H9 (cell line): ENCODE results near the gene HMOX1. TPM values are rescaled to one million over a fixed set of nuclear protein-coding genes. Genes with fewer than 3 reads are reported as not detected.

Source experiments
- DNase-seq: peaks from one replicate; pipeline ENCODE4 v3.0.0-alpha.2; 2017
- H2AFZ ChIP-seq: one replicate; pipeline ENCODE4 v1.6.1; 2013; ENCODE audit warnings: mild to moderate bottlenecking, low read length, control low read depth, moderate library complexity
- H2AK5ac ChIP-seq: 2 replicates; pipeline ENCODE4 v1.6.1; 2013; ENCODE audit warnings: low read length, control low read depth, mixed read lengths; ENCODE audit not compliant: insufficient read length
- H2BK120ac ChIP-seq: one replicate; pipeline ENCODE4 v1.6.1; 2013; ENCODE audit warnings: low read depth, mild to moderate bottlenecking, low read length, control low read depth, inconsistent platforms; ENCODE audit not compliant: poor library complexity, severe bottlenecking
- H2BK12ac ChIP-seq: 2 replicates; pipeline ENCODE4 v1.6.1; 2013; ENCODE audit warnings: low read length, control low read depth, mixed read lengths, low read depth; ENCODE audit not compliant: insufficient read length
- H2BK15ac ChIP-seq: 2 replicates; pipeline ENCODE4 v1.6.1; 2013; ENCODE audit warnings: low read depth, low read length, control low read depth
- H2BK20ac ChIP-seq: one replicate; pipeline ENCODE4 v1.6.1; 2013; ENCODE audit warnings: low read depth, mild to moderate bottlenecking, low read length, control low read depth, inconsistent platforms; ENCODE audit not compliant: poor library complexity, severe bottlenecking
- H2BK5ac ChIP-seq: 2 replicates; pipeline ENCODE4 v1.6.1; 2013; ENCODE audit warnings: low read length, control low read depth, mixed read lengths; ENCODE audit not compliant: insufficient read length
- H3K14ac ChIP-seq: 2 replicates; pipeline ENCODE4 v1.6.1; 2013; ENCODE audit warnings: low read length, control low read depth; ENCODE audit not compliant: insufficient read depth
- H3K18ac ChIP-seq: 2 replicates; pipeline ENCODE4 v1.6.1; 2013; ENCODE audit warnings: low read depth, mild to moderate bottlenecking, mixed read lengths, low read length, control low read depth; ENCODE audit not compliant: insufficient read length
- H3K23ac ChIP-seq: 2 replicates; pipeline ENCODE4 v1.6.1; 2013; ENCODE audit warnings: low read length, control low read depth, mixed read lengths, low read depth; ENCODE audit not compliant: insufficient read length
- H3K23me2 ChIP-seq: 2 replicates; pipeline ENCODE4 v1.6.1; 2013; ENCODE audit warnings: low read depth, mild to moderate bottlenecking, mixed read lengths, low read length, control low read depth; ENCODE audit not compliant: insufficient read length, poor library complexity, severe bottlenecking
- H3K27ac ChIP-seq: 2 replicates; pipeline ENCODE4 v1.5.1; 2013; ENCODE audit warnings: low read length, control low read depth, mixed read lengths, low read depth; ENCODE audit not compliant: insufficient read length
- H3K27me3 ChIP-seq: 2 replicates; pipeline ENCODE4 v1.6.1; 2013; ENCODE audit warnings: low read length, control low read depth, inconsistent platforms; ENCODE audit not compliant: insufficient read depth
- H3K4ac ChIP-seq: 2 replicates; pipeline ENCODE4 v1.6.1; 2013; ENCODE audit warnings: low read depth, mild to moderate bottlenecking, control low read depth, inconsistent platforms, low read length, moderate library complexity
- H3K4me1 ChIP-seq: 2 replicates; pipeline ENCODE4 v1.6.1; 2013; ENCODE audit warnings: low read length, control low read depth, inconsistent platforms; ENCODE audit not compliant: insufficient read depth
- H3K4me2 ChIP-seq: 2 replicates; pipeline ENCODE4 v1.6.1; 2013; ENCODE audit warnings: low read length, control low read depth, mixed read lengths; ENCODE audit not compliant: insufficient read length, insufficient read depth
- H3K56ac ChIP-seq: 2 replicates; pipeline ENCODE4 v1.6.1; 2013; ENCODE audit warnings: low read depth, mild to moderate bottlenecking, mixed read lengths, low read length, control low read depth; ENCODE audit not compliant: insufficient read length
- H3K79me1 ChIP-seq: 2 replicates; pipeline ENCODE4 v1.6.1; 2013; ENCODE audit warnings: low read depth, mild to moderate bottlenecking, moderate library complexity, low read length, control low read depth, inconsistent platforms; ENCODE audit not compliant: insufficient read depth, poor library complexity, severe bottlenecking
- H3K79me2 ChIP-seq: 2 replicates; pipeline ENCODE4 v1.6.1; 2013; ENCODE audit warnings: low read length, control low read depth, inconsistent platforms; ENCODE audit not compliant: insufficient read depth
- H3K9ac ChIP-seq: 2 replicates; pipeline ENCODE4 v1.6.1; 2013; ENCODE audit warnings: low read length, control low read depth, mixed read lengths; ENCODE audit not compliant: insufficient read length; ENCODE audit errors: extremely low read depth
- H3K9me3 ChIP-seq: one replicate; pipeline ENCODE4 v1.6.1; 2013; ENCODE audit warnings: low read depth, low read length, inconsistent platforms; ENCODE audit not compliant: control insufficient read depth
- H3T11ph ChIP-seq: one replicate; pipeline ENCODE4 v1.6.1; 2013; ENCODE audit warnings: mild to moderate bottlenecking, low read length, control low read depth, inconsistent platforms
- H4K20me1 ChIP-seq: one replicate; pipeline ENCODE4 v1.6.1; 2013; ENCODE audit not compliant: control insufficient read depth, insufficient read length, insufficient read depth
- H4K5ac ChIP-seq: 2 replicates; pipeline ENCODE4 v1.6.1; 2013; ENCODE audit warnings: low read depth, mild to moderate bottlenecking, mixed read lengths, low read length, control low read depth; ENCODE audit not compliant: insufficient read length
- H4K8ac ChIP-seq: replicated peaks from 2 replicates; pipeline ENCODE4 v1.6.1; 2013; ENCODE audit warnings: low read length, control low read depth, mixed read lengths, low read depth; ENCODE audit not compliant: insufficient read length
- H4K91ac ChIP-seq: 2 replicates; pipeline ENCODE4 v1.6.1; 2013; ENCODE audit warnings: low read depth, mild to moderate bottlenecking, moderate library complexity, mixed read lengths, low read length, control low read depth; ENCODE audit not compliant: insufficient read length
- H3K27ac Mint-ChIP-seq, 3 experiments: 2 replicates in 2 of 3; 3 replicates in 1 of 3; pipeline ENCODE4 v1.8.0; 2020 to 2021; ENCODE audit warnings: mixed read lengths in 3 of 3, mild to moderate bottlenecking in 1 of 3, moderate library complexity in 1 of 3
- H3K27me3 Mint-ChIP-seq: 2 replicates; pipeline ENCODE4 v1.8.0; 2021; ENCODE audit warnings: low read depth, mild to moderate bottlenecking, moderate library complexity, mixed read lengths
- H3K36me3 Mint-ChIP-seq, 3 experiments: 2 replicates in 2 of 3; 3 replicates in 1 of 3; pipeline ENCODE4 v1.8.0; 2020 to 2021; ENCODE audit warnings: low read depth in 3 of 3, mixed read lengths in 3 of 3; ENCODE audit not compliant: insufficient read depth in 1 of 3
- H3K4me1 Mint-ChIP-seq, 2 experiments: 2 replicates each; pipeline ENCODE4 v1.8.0; 2020; ENCODE audit warnings: mixed read lengths in 2 of 2
- H3K4me3 Mint-ChIP-seq, 2 experiments: 2 replicates in 1 of 2; 3 replicates in 1 of 2; pipeline ENCODE4 v1.8.0; 2020 to 2021; ENCODE audit warnings: mild to moderate bottlenecking in 2 of 2, mixed read lengths in 2 of 2, moderate library complexity in 1 of 2
- H3K9me3 Mint-ChIP-seq, 2 experiments: 2 replicates in 1 of 2; 3 replicates in 1 of 2; pipeline ENCODE4 v1.8.0; 2020; ENCODE audit warnings: mild to moderate bottlenecking in 2 of 2, mixed read lengths in 2 of 2, moderate library complexity in 1 of 2
- WGBS: extraction: QIAGEN DNeasy Blood & Tissue Kit; methylation state at CpG from one replicate; pipeline ENCODE4 v1.1.7; 2013; ENCODE audit warnings: missing lambda C conversion rate, low lambda C conversion rate, mixed read lengths; ENCODE audit not compliant: insufficient read length; ENCODE audit errors: extremely low coverage; 5-methylcytosine and 5-hydroxymethylcytosine counted together
- total RNA-seq: library from RNA; stranded (reverse); gene quantifications from 2 replicates; pipeline ENCODE4 v1.2.1, GENCODE V29; 2021
- TF ChIP-seq, protein P1 (sequence below): fragments of 200-600 bp; sonication (generic); conservative IDR thresholded peaks from 3 replicates; pipeline ENCODE4 v1.8.0; 2021; ENCODE audit warnings: antibody characterized with exemption, mild to moderate bottlenecking

Gene HMOX1
- total RNA-seq, 1 experiment from 2014 or later = 22.7 TPM

DNA sequence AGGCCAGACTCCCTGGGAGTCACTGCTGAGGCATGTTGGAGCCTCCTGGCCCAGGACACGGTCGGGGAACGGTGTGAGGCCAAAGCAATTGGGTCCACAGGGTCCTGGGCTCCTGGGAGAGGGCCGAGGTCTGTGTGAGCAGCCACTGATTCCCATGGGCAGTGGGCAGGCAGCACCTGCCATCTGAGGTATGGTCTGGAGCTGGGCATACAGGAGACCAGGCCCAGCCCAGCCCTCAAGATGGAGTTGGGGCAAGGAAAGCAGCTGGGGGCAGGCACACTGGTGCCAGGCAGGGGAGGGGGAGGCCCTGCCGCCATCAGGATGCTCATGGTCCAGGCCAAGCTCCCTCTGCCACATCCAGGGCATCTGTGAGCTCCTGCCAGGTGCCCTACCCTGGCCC is 32.2 kb upstream of the HMOX1 start:
- Histone ChIP-seq H3K9me3 (no peaks in the 10 kb centered on the region), H2BK12ac (no peak overlapping the region), H2BK120ac (no peak overlapping the region), H3K79me1 (no peaks in the 10 kb centered on the region), H2BK5ac (no peak overlapping the region), H2AK5ac (no peak overlapping the region), H3K27me3 (no peaks in the 10 kb centered on the region), H3K4me1 (no peaks in the 10 kb centered on the region; the same call in 1 of the 2 replicates), H3K23ac (no peak overlapping the region), H2BK20ac (no peak overlapping the region), H3K18ac (no peak overlapping the region), H3K9ac (no peak overlapping the region), H3K23me2 (peaks cover 7% of the 10 kb centered on the region), H2BK15ac (no peak overlapping the region), H4K5ac (no peak overlapping the region), H3K4ac (no peak overlapping the region), H3K14ac (no peak overlapping the region), H3K27ac (no peak overlapping the region), H3K4me2 (no peak overlapping the region), H3T11ph (no peak overlapping the region), H4K8ac (no peak overlapping the region), H3K79me2 (no peaks in the 10 kb centered on the region), H2AFZ (no peak overlapping the region), H4K91ac (no peak overlapping the region), H4K20me1 (no peaks in the 10 kb centered on the region), H3K56ac (no peak overlapping the region)
- Mint-ChIP-seq H3K36me3 (no peaks in the 10 kb centered on the region; a peak in 3 of 7 replicates), H3K27me3 (peaks cover 12% of the 10 kb centered on the region), H3K27ac (no peak overlapping the region; a peak in 1 of 7 replicates), H3K4me3 (no peak overlapping the region; a peak in 1 of 5 replicates), H3K9me3 (no peaks in the 10 kb centered on the region), H3K4me1 (peaks cover 18 to 27% of the 10 kb centered on the region in 2 experiments)
- no peak for DNase-seq
- TF ChIP-seq, protein P1, sequence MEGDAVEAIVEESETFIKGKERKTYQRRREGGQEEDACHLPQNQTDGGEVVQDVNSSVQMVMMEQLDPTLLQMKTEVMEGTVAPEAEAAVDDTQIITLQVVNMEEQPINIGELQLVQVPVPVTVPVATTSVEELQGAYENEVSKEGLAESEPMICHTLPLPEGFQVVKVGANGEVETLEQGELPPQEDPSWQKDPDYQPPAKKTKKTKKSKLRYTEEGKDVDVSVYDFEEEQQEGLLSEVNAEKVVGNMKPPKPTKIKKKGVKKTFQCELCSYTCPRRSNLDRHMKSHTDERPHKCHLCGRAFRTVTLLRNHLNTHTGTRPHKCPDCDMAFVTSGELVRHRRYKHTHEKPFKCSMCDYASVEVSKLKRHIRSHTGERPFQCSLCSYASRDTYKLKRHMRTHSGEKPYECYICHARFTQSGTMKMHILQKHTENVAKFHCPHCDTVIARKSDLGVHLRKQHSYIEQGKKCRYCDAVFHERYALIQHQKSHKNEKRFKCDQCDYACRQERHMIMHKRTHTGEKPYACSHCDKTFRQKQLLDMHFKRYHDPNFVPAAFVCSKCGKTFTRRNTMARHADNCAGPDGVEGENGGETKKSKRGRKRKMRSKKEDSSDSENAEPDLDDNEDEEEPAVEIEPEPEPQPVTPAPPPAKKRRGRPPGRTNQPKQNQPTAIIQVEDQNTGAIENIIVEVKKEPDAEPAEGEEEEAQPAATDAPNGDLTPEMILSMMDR = no peak
- WGBS = no CpG with 5 or more reads among the region's 5 CpGs
